Coronary artery (tissue), 2 donors: ENCODE measurements around the gene RAD51B.

Experiments used
- DNase-seq: peaks from one replicate; pipeline ENCODE4 v3.0.0-alpha.2; 2017; ENCODE audit warnings: low spot score
- H3K27ac ChIP-seq, 2 donors: fragments of 200-600 bp; sonication (generic); one replicate each; pipeline ENCODE4 v1.5.1; 2016 to 2019
- H3K4me3 ChIP-seq: fragments of 200-600 bp; sonication (generic); 2 replicates; pipeline ENCODE4 v1.5.1; 2016; ENCODE audit warnings: mild to moderate bottlenecking, moderate library complexity
- CTCF ChIP-seq: fragments of 200-600 bp; sonication (generic); IDR thresholded peaks from one replicate; pipeline ENCODE4 v1.5.1; 2019; ENCODE audit warnings: antibody characterized with exemption

Gene RAD51B

GRCh38 chr14:68281497-68281896 is 461.9 kb downstream of the RAD51B start:
- no peak for DNase-seq
- H3K27ac ChIP-seq: no peak overlapping the region

GRCh38 chr14:68282479-68283377 is 463.1 kb downstream of the RAD51B start:
- no peak for TF ChIP-seq CTCF
- no peak overlapping the region for H3K4me3 ChIP-seq
- peak overlapping the region in 1 of 2 donors; percentile 52 for H3K27ac ChIP-seq
- DNase-seq: no peak

More at GRCh38 chr14:68281497-68281896, 461.9 kb downstream of the RAD51B start:
- no peak overlapping the region for H3K4me3 ChIP-seq
- no peak for TF ChIP-seq CTCF

GRCh38 chr14:68283378-68284123 is 464.0 kb downstream of the RAD51B start:
- H3K4me3 ChIP-seq: no peak overlapping the region
- no peak for DNase-seq
- H3K27ac ChIP-seq: peak overlapping the region in 1 of 2 donors; percentile 52
- TF ChIP-seq CTCF: no peak

GRCh38 chr14:68284333-68284732 is 464.8 kb downstream of the RAD51B start:
- no peak for TF ChIP-seq CTCF
- Histone ChIP-seq H3K4me3 (no peak overlapping the region), H3K27ac (peak overlapping the region; percentile 22 to 52)
- no peak for DNase-seq

GRCh38 chr14:68284834-68285233 is 465.3 kb downstream of the RAD51B start:
- TF ChIP-seq CTCF: no peak
- H3K27ac ChIP-seq: peak overlapping the region; percentile 22 to 73
- H3K4me3 ChIP-seq: no peak overlapping the region
- DNase-seq: no peak

- H3K27ac ChIP-seq: peak overlapping the region; percentile 22 to 73
- TF ChIP-seq CTCF: no peak
- H3K4me3 ChIP-seq: no peak overlapping the region
- no peak for DNase-seq
These were observed 466.0 kb downstream of the RAD51B start for GRCh38 chr14:68285421-68286179.
